LNCAP (cell line): ENCODE results near the gene AGPAT3.

Source experiments
- CTCF ChIP-seq: fragments of 450-650 bp; IDR thresholded peaks from 2 replicates; pipeline ENCODE4 v1.5.1; 2017; ENCODE audit warnings: mild to moderate bottlenecking

AGPAT3 gene

DNA sequence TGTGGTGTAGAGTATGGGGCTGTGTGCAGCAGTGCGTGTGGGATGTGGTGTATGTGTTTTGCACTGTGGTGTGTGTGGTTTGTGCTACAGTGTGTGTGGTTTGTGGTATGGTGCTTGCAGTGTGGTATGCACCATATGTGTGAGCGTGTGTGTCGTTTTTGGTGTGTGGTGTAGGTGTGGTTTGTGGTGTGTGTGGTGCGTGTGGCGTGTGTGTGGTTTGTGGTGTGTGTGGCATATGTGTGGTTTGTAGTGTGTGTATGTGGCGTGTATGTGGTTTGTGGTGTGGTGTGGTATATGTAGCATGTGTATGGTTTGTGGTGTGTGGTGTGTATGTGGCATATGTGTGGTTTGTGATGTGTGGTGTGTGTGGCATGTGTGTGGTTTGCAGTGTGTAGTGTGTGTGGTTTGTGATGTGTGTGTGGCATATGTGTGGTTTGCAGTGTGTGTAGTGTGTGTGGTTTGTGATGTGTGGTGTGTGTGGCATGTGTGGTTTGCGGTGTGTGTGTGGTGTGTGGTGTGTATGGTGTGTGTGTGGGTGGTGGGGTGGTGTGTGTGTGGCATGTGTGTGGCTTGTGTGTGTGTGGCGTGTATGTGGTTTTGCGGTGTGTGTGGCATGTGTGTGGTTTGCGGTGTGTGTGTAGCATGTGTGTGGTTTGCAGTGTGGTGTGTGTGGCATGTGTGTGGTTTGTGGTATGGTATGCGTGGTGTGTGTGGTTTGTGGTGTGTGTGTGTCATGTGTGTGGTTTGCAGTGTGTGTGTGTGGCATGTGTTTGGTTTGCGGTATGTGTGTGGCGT, 93.5 kb downstream of the AGPAT3 start:
- no peak for TF ChIP-seq CTCF

- TF ChIP-seq CTCF = no peak
Observed at GRCh38 chr21:43959231-43960116, 94.5 kb downstream of the AGPAT3 start.

GRCh38 chr21:43961382-43961909, 96.4 kb downstream of the AGPAT3 start:
- TF ChIP-seq CTCF = no peak

GRCh38 chr21:43965911-43966585, 101.0 kb downstream of the AGPAT3 start:
- no peak for TF ChIP-seq CTCF

DNA sequence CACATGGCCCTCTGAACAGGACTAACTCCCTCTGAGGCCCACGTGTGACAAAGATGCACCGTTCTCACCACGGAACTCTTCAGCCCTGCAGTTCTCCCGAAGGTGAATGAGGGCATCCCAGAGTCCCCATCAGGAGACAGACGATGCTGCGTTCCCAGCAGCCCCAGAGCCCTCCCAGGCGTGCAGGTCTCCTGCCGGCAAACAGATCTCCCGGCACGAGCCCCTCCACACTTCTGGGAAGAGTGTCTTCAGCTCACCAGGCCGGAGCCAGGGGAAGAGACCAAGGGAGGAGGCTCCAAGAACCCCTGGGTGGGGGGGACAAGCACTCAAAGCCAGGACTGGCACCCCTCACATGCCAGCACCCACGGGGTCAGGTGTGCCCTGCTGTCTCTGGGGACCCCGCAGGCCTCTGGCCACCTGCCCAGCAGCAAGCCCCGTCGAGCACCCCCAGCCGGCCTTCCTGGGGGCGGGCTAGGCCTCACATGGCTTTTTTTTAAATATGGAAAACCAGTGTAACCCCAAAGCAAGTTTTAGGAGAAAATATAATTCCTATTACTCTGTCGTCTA, 102.0 kb downstream of the AGPAT3 start:
- no peak for TF ChIP-seq CTCF

- TF ChIP-seq CTCF = no peak
Observed at GRCh38 chr21:43967981-43968380, 103.0 kb downstream of the AGPAT3 start.
